ENCODE results near the gene IMPDH2.

DNA sequence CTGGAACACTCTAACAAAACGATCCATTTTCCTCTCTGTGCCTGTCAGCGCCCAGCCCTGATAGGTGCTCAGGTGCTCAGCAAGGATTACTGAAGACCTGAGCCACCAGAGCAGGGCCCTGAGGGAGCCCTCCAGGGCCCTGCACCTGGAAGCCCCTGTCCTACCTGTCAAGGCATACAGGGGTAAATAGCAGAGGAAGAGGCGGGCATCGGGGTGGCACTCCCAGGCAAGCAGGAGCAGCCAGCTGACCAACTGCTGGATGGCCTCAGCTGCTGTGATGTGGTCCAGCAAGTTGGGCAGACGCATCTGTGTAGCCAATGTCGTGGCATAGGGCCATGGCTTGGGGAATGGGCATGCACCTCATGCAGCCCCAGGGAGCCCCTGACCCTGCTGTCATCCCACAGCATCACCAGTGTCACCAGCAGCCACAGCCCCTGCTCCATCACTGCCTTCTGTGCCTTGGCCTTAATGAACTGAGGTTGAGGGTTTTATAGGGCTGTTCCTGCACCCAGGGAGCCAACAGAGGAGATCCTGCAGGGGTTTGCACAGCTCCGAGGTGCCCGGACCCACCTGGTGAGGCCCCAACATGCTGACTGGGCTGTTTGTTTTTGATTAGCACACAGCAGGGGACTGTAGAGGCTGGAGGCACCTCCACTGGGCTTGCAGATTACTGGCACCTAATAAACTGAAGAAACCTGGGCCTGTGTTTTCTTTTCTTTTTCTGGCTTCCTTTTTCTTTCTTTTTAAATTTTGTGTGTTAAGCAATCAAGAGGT lies 29.9 kb downstream of the IMPDH2 start:
- TF ChIP-seq, protein P1, sequence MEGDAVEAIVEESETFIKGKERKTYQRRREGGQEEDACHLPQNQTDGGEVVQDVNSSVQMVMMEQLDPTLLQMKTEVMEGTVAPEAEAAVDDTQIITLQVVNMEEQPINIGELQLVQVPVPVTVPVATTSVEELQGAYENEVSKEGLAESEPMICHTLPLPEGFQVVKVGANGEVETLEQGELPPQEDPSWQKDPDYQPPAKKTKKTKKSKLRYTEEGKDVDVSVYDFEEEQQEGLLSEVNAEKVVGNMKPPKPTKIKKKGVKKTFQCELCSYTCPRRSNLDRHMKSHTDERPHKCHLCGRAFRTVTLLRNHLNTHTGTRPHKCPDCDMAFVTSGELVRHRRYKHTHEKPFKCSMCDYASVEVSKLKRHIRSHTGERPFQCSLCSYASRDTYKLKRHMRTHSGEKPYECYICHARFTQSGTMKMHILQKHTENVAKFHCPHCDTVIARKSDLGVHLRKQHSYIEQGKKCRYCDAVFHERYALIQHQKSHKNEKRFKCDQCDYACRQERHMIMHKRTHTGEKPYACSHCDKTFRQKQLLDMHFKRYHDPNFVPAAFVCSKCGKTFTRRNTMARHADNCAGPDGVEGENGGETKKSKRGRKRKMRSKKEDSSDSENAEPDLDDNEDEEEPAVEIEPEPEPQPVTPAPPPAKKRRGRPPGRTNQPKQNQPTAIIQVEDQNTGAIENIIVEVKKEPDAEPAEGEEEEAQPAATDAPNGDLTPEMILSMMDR (IDR thresholded peaks at IDR 0.05) = no peak
- TF ChIP-seq POLR2A (IDR thresholded peaks at IDR 0.05) (no peak), POLR2AphosphoS5 (IDR thresholded peaks at IDR 0.05) (no peak)
